ENCODE data around the gene KRTAP5-2. TPM values are rescaled to one million over a fixed set of nuclear protein-coding genes. Genes with fewer than 3 reads are reported as not detected.
"Not testable (repeated sequence)": the region's sequence is repeated elsewhere in the genome, so short reads cannot be mapped to it uniquely, and the experiment has no call there.

Gene KRTAP5-2
- total RNA-seq, 1 experiment from 2014 or later: 0.26 TPM

DNA sequence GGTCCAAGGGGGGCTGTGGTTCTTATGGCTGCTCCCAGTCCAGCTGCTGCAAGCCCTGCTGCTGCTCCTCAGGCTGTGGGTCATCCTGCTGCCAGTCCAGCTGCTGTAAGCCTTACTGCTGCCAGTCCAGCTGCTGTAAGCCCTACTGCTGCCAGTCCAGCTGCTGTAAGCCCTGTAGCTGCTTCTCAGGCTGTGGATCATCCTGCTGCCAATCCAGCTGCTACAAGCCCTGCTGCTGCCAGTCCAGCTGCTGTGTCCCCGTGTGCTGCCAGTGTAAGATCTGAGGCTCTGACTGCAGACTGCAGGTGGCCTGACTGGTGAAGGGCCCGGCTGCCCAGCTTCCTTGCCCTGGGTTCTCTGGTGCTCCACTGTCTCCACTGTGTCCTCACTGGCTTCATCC lies 32.2 kb upstream of the KRTAP5-2 start:
- in situ Hi-C loops (cut with HindIII; ENCODE audit: low pct_unique_long_range_greater_than_20kb, low sequenced_read_pairs): no loop called here
- no peak for DNase-seq (ENCODE audit: low read depth, low spot score)

- in situ Hi-C loops (cut with HindIII; ENCODE audit: low pct_unique_long_range_greater_than_20kb, low sequenced_read_pairs): no loop called here
- DNase-seq (ENCODE audit: low read depth, low spot score): no peak
Measured at GRCh38 chr11:1629326-1630185, 31.5 kb upstream of the KRTAP5-2 start, which contains the start of gene KRTAP5-5. TSS of gene KRTAP5-5 (plus strand) at chr11:1629775. CDS start at chr11:1629841, 66 bp downstream.

- in situ Hi-C loops (cut with HindIII; ENCODE audit: low pct_unique_long_range_greater_than_20kb, low sequenced_read_pairs): no loop called here
Measured at GRCh38 chr11:1628506-1629325, 30.6 kb upstream of the KRTAP5-2 start.

GRCh38 chr11:1625541-1625940 lies 27.4 kb upstream of the KRTAP5-2 start:
- no peak for DNase-seq (ENCODE audit: low read depth, low spot score)
- in situ Hi-C loops (cut with HindIII; ENCODE audit: low pct_unique_long_range_greater_than_20kb, low sequenced_read_pairs): no loop called here

More at GRCh38 chr11:1628506-1629325, 30.6 kb upstream of the KRTAP5-2 start:
- DNase-seq (ENCODE audit: low read depth, low spot score): peak; percentile 53

- in situ Hi-C loops (cut with HindIII; ENCODE audit: low pct_unique_long_range_greater_than_20kb, low sequenced_read_pairs): no loop called here
- no peak for DNase-seq (ENCODE audit: low read depth, low spot score)
Measured at GRCh38 chr11:1624621-1625020, 26.5 kb upstream of the KRTAP5-2 start.

DNA sequence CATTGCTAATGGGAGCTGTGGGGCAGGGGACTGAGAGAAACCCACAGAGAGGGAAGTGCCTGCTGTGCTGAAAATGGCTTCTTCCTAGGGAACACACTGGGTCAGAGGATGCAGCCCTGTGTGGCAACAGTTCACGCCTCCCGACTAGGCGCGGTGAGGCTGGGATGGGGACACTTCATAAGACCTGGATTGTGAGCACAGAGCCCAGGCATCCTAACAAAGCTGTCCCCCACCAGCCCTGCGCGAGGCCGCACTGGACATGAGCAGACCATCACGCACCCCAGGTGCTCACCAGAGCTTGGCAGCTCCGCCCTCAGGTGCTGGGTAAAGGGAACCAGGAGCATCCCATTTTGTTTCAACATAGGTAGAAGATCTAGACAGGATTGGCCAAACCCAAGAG lies 25.6 kb upstream of the KRTAP5-2 start:
- in situ Hi-C loops (cut with HindIII; ENCODE audit: low pct_unique_long_range_greater_than_20kb, low sequenced_read_pairs): no loop called here

DNA sequence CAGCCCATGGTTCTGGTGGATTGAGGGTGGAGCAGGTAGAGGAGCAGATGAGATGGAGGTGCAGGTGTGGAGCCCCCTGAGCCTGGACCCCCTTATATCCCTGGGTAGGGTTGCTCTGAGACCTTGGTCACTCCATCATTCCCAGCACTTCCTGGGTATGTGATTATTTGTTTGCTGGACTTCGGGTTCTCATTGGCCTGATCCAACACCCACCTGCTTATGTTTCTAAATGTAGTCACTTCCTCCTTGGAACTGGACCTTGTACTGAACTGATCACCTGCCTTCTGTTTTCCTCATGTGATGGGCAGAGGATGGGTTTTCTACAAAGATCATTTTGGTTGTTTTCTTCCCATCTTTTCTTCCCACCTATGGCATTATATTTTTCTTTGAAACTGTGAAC lies 24.0 kb upstream of the KRTAP5-2 start, which contains the start of gene KRTAP5-4:
KRTAP5-4 (minus strand) TSS at position 53 of the 400 bp plus-strand sequence; CDS start at position 8, 45 bp downstream.
- no peak for DNase-seq (ENCODE audit: low read depth, low spot score)
- in situ Hi-C loops (cut with HindIII; ENCODE audit: low pct_unique_long_range_greater_than_20kb, low sequenced_read_pairs): no loop called here

More for the DNA sequence above, 25.6 kb upstream of the KRTAP5-2 start:
- no peak for DNase-seq (ENCODE audit: low read depth, low spot score)

- in situ Hi-C loops (cut with HindIII; ENCODE audit: low pct_unique_long_range_greater_than_20kb, low sequenced_read_pairs): no loop called here
- DNase-seq (ENCODE audit: low read depth, low spot score): peak; percentile 13
Measured at GRCh38 chr11:1619449-1619848, 21.4 kb upstream of the KRTAP5-2 start.

GRCh38 chr11:1618231-1618630 lies 20.1 kb upstream of the KRTAP5-2 start:
- in situ Hi-C loops (cut with HindIII; ENCODE audit: low pct_unique_long_range_greater_than_20kb, low sequenced_read_pairs): no loop called here
- no peak for DNase-seq (ENCODE audit: low read depth, low spot score)

- in situ Hi-C loops (cut with HindIII; ENCODE audit: low pct_unique_long_range_greater_than_20kb, low sequenced_read_pairs): no loop called here
- no peak for DNase-seq (ENCODE audit: low read depth, low spot score)
Measured at GRCh38 chr11:1608363-1608762, 10.3 kb upstream of the KRTAP5-2 start, which contains the start of gene KRTAP5-3. TSS of gene KRTAP5-3 (minus strand) at chr11:1608463. CDS start at chr11:1608385, 78 bp downstream.

DNA sequence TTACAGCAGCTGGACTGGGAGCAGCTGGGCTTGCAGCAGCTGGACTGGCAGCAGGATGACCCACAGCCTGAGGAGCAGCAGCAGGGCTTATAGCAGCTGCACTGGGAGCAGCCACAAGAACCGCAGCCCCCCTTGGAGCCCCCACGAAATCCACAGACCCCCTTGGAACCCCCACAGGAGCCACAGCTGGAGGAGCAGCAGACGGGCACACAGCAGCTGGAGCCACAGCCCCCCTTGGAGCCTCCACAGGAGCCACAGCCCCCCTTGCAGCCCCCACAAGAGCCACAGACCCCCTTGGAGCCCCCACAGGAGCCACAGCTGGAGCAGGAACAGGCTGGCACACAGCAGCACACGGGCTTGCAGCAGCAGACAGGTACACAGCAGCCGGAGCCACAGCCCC lies 9.8 kb upstream of the KRTAP5-2 start:
- DNase-seq (ENCODE audit: low read depth, low spot score); in situ Hi-C loops (cut with HindIII; ENCODE audit: low pct_unique_long_range_greater_than_20kb, low sequenced_read_pairs): not testable (repeated sequence)

- DNase-seq (ENCODE audit: low read depth, low spot score); in situ Hi-C loops (cut with HindIII; ENCODE audit: low pct_unique_long_range_greater_than_20kb, low sequenced_read_pairs): not testable (repeated sequence)
Measured at GRCh38 chr11:1607156-1607845, 9.2 kb upstream of the KRTAP5-2 start.

DNA sequence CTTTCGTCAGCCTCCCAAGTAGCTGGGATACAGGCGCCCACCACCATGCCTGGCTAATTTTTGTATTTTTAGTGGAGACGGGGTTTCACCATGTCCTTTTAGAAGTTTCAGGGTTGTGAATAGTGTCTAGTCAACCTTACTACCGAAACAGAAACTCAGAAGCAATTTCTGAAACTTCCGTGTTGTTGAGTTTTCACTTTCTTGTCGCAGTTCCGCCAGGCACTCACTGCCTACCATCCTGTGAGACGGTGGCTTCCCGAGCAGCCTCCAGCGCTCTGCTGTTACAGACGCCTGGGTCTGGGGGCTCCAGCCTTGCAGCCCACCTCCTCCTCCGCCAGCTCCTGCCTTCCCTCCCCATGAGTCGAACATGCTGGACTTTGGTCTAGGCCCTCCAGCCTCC lies 7.8 kb upstream of the KRTAP5-2 start:
- DNase-seq (ENCODE audit: low read depth, low spot score); in situ Hi-C loops (cut with HindIII; ENCODE audit: low pct_unique_long_range_greater_than_20kb, low sequenced_read_pairs): not testable (repeated sequence)

GRCh38 chr11:1604711-1605110 lies 6.6 kb upstream of the KRTAP5-2 start:
- in situ Hi-C loops (cut with HindIII; ENCODE audit: low pct_unique_long_range_greater_than_20kb, low sequenced_read_pairs): no loop called here
- no peak for DNase-seq (ENCODE audit: low read depth, low spot score)

- in situ Hi-C loops (cut with HindIII; ENCODE audit: low pct_unique_long_range_greater_than_20kb, low sequenced_read_pairs): no loop called here
- no peak for DNase-seq (ENCODE audit: low read depth, low spot score)
Measured at GRCh38 chr11:1604181-1604580, 6.1 kb upstream of the KRTAP5-2 start.

DNA sequence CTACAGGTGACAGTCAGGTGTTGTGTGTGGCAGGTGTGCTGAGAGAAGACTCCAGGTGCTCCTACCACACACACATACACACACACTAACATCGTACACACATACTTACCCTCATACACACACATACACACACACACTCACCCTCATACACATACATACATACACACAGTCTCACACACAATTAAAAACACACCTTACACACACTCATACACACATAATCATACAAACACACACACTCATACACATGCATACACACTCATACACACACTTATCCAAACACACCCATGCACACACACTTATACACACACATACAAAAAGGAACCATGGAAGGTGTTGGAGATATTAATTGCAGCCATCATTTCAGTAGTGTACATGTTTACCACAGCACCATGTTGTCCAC lies 5.5 kb upstream of the KRTAP5-2 start:
- no peak for DNase-seq (ENCODE audit: low read depth, low spot score)
- in situ Hi-C loops (cut with HindIII; ENCODE audit: low pct_unique_long_range_greater_than_20kb, low sequenced_read_pairs): no loop called here

GRCh38 chr11:1601663-1602062 lies 3.6 kb upstream of the KRTAP5-2 start:
- DNase-seq (ENCODE audit: low read depth, low spot score); in situ Hi-C loops (cut with HindIII; ENCODE audit: low pct_unique_long_range_greater_than_20kb, low sequenced_read_pairs): not testable (repeated sequence)

DNA sequence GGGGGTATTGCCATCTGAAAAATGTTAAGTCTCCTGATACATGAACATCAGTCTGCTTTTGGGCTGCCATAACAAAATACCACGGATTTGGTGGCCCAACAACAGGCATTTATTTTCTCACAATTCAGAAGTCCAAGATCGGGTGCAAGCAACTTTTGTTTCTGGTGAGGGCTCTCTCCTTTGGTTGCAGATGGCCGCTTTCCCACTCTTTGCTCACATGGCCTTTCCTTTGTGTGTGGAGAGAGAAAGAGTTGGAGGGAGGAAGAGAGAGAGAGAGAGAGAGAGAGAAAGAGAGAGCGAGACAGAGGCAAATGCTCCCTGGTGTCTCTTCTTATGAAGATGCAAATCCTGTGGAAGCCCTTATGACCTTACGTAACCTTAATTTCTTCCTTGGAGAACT lies 2.5 kb upstream of the KRTAP5-2 start:
- in situ Hi-C loops (cut with HindIII; ENCODE audit: low pct_unique_long_range_greater_than_20kb, low sequenced_read_pairs): no loop called here
- no peak for DNase-seq (ENCODE audit: low read depth, low spot score)

Measured in SK-MEL-5 (cell line).